Osteocyte (in vitro differentiated cells): ENCODE data around the gene CYP27A1. TPM values are rescaled to one million over a fixed set of nuclear protein-coding genes. Genes with fewer than 3 reads are reported as not detected.

Experiments
- DNase-seq: peaks from one replicate; pipeline ENCODE4 v3.0.0; 2021; ENCODE audit warnings: mixed read lengths; ENCODE audit not compliant: unreplicated experiment; ENCODE audit errors: extremely low spot score
- H3K27ac Mint-ChIP-seq: one replicate; pipeline ENCODE4 v1.8.0; 2021; ENCODE audit warnings: mild to moderate bottlenecking, mixed read lengths; ENCODE audit not compliant: unreplicated experiment
- H3K27me3 Mint-ChIP-seq: one replicate; pipeline ENCODE4 v1.8.0; 2021; ENCODE audit warnings: mixed read lengths; ENCODE audit not compliant: unreplicated experiment
- H3K36me3 Mint-ChIP-seq: one replicate; pipeline ENCODE4 v1.8.0; 2021; ENCODE audit warnings: mixed read lengths; ENCODE audit not compliant: unreplicated experiment
- H3K4me1 Mint-ChIP-seq: one replicate; pipeline ENCODE4 v1.8.0; 2021; ENCODE audit warnings: mixed read lengths; ENCODE audit not compliant: unreplicated experiment
- H3K4me3 Mint-ChIP-seq: one replicate; pipeline ENCODE4 v1.8.0; 2021; ENCODE audit warnings: mild to moderate bottlenecking, moderate library complexity, mixed read lengths; ENCODE audit not compliant: unreplicated experiment
- H3K9me3 Mint-ChIP-seq: one replicate; pipeline ENCODE4 v1.8.0; 2021; ENCODE audit warnings: mixed read lengths; ENCODE audit not compliant: unreplicated experiment
- total RNA-seq: library from RNA; stranded (reverse); gene quantifications from 2 replicates; pipeline ENCODE4 v1.2.1, GENCODE V29; 2021
- TF ChIP-seq, protein P1 (sequence below): fragments of 200-600 bp; sonication (generic); IDR thresholded peaks from 2 replicates; pipeline ENCODE4 v1.5.0; 2021; ENCODE audit warnings: antibody characterized with exemption, mild to moderate bottlenecking, moderate library complexity

CYP27A1 gene
- total RNA-seq, 1 donor from 2014 or later: 3.2 TPM

GRCh38 chr2:218831378-218831990, 49.5 kb downstream of the CYP27A1 start, which contains the start of gene PRKAG3:
Gene PRKAG3 (minus strand): TSS chr2:218831803.
- no peaks in the 10 kb centered on the region for H3K36me3 Mint-ChIP-seq
- peaks cover 34% of the 10 kb centered on the region for H3K27me3 Mint-ChIP-seq
- no peak within 1 kb of the TSS for H3K4me3 Mint-ChIP-seq
- H3K4me1 Mint-ChIP-seq: peaks cover 20% of the 10 kb centered on the region
- no peaks in the 10 kb centered on the region for H3K9me3 Mint-ChIP-seq
- no peak for DNase-seq
- H3K27ac Mint-ChIP-seq: no peak within 1 kb of the TSS
- TF ChIP-seq, protein P1, sequence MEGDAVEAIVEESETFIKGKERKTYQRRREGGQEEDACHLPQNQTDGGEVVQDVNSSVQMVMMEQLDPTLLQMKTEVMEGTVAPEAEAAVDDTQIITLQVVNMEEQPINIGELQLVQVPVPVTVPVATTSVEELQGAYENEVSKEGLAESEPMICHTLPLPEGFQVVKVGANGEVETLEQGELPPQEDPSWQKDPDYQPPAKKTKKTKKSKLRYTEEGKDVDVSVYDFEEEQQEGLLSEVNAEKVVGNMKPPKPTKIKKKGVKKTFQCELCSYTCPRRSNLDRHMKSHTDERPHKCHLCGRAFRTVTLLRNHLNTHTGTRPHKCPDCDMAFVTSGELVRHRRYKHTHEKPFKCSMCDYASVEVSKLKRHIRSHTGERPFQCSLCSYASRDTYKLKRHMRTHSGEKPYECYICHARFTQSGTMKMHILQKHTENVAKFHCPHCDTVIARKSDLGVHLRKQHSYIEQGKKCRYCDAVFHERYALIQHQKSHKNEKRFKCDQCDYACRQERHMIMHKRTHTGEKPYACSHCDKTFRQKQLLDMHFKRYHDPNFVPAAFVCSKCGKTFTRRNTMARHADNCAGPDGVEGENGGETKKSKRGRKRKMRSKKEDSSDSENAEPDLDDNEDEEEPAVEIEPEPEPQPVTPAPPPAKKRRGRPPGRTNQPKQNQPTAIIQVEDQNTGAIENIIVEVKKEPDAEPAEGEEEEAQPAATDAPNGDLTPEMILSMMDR: no peak

- peaks cover 20% of the 10 kb centered on the region for H3K4me1 Mint-ChIP-seq
- no peak overlapping the region for H3K4me3 Mint-ChIP-seq
- TF ChIP-seq, protein P1: no peak
- H3K27me3 Mint-ChIP-seq: peaks cover 32% of the 10 kb centered on the region
- H3K36me3 Mint-ChIP-seq: no peaks in the 10 kb centered on the region
- no peaks in the 10 kb centered on the region for H3K9me3 Mint-ChIP-seq
- no peak overlapping the region for H3K27ac Mint-ChIP-seq
- no peak for DNase-seq
These were observed 50.1 kb downstream of the CYP27A1 start for GRCh38 chr2:218832081-218832480.

GRCh38 chr2:218832520-218832919, 50.6 kb downstream of the CYP27A1 start:
- no peak for DNase-seq
- Mint-ChIP-seq H3K27ac (no peak overlapping the region), H3K36me3 (no peaks in the 10 kb centered on the region), H3K9me3 (peaks cover 2% of the 10 kb centered on the region), H3K4me1 (peaks cover 20% of the 10 kb centered on the region), H3K4me3 (no peak overlapping the region), H3K27me3 (peaks cover 31% of the 10 kb centered on the region)
- TF ChIP-seq, protein P1: no peak

GRCh38 chr2:218833023-218833609, 51.2 kb downstream of the CYP27A1 start:
- TF ChIP-seq, protein P1: no peak
- Mint-ChIP-seq H3K27me3 (peaks cover 33% of the 10 kb centered on the region), H3K36me3 (no peaks in the 10 kb centered on the region), H3K9me3 (peaks cover 8% of the 10 kb centered on the region), H3K4me3 (no peak overlapping the region), H3K4me1 (peaks cover 20% of the 10 kb centered on the region), H3K27ac (no peak overlapping the region)
- no peak for DNase-seq

DNA sequence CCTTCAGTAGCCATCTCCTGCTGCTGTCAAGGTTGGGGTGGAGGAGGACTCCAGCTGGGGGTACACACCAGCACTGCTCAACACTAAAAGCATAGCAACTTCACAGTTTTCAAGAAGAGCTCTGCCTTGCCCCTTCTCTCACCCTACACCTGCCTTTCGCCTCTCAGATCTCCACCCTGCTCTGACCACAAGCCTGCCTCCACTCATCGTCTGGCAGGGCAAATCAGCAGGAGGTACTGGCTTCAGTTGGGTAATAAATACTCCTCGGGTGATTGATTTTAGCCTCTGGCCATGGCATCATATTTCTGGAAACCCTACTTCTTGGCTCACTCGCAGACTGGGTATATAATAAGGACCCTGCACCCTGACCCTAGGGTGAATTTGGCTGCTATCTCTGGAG, 52.7 kb downstream of the CYP27A1 start:
- Mint-ChIP-seq H3K36me3 (no peaks in the 10 kb centered on the region), H3K4me3 (no peak overlapping the region), H3K9me3 (peaks cover 9% of the 10 kb centered on the region), H3K27ac (no peak overlapping the region), H3K27me3 (peaks cover 41% of the 10 kb centered on the region), H3K4me1 (peaks cover 20% of the 10 kb centered on the region)
- DNase-seq: no peak
- TF ChIP-seq, protein P1: no peak
